HepG2 (cell line): ENCODE measurements around the gene LDAH. TPM values are rescaled to one million over a fixed set of nuclear protein-coding genes. Genes with fewer than 3 reads are reported as not detected.

Source experiments
- ETV6 ChIP-seq: sonication (generic); formaldehyde crosslinking; conservative IDR thresholded peaks from 2 replicates; pipeline ENCODE4 v1.4.0; 2020; ENCODE audit warnings: missing genetic modification reagents
- FOXK1 ChIP-seq: sonication (generic); formaldehyde crosslinking; IDR thresholded peaks from 2 replicates; pipeline ENCODE4 v1.4.0; 2020; ENCODE audit warnings: low read depth, missing genetic modification reagents, borderline replicate concordance
- HBP1 ChIP-seq: IDR thresholded peaks from 2 replicates; pipeline ENCODE4 v1.6.1; 2016; ENCODE audit warnings: low read depth, control low read depth
- HOXA7 ChIP-seq: sonication (generic); formaldehyde crosslinking; IDR thresholded peaks from 2 replicates; pipeline ENCODE4 v1.8.1; 2022; ENCODE audit warnings: mild to moderate bottlenecking, missing genetic modification reagents, moderate library complexity
- MED13 ChIP-seq: sonication (generic); formaldehyde crosslinking; IDR thresholded peaks from 2 replicates; pipeline ENCODE4 v1.5.0; 2020; ENCODE audit warnings: missing genetic modification reagents
- NAIF1 ChIP-seq: sonication (generic); formaldehyde crosslinking; IDR thresholded peaks from 2 replicates; pipeline ENCODE4 v1.5.0; 2020; ENCODE audit warnings: mild to moderate bottlenecking, missing genetic modification reagents, borderline replicate concordance
- PRPF4 ChIP-seq: fragments of 200-400 bp; formaldehyde crosslinking; IDR thresholded peaks from 2 replicates; pipeline ENCODE4 v1.6.1; 2016; ENCODE audit warnings: low read length, low read depth; ENCODE audit not compliant: poor library complexity, severe bottlenecking
- RARG ChIP-seq: sonication (generic); formaldehyde crosslinking; IDR thresholded peaks from 2 replicates; pipeline ENCODE4 v1.4.0; 2020; ENCODE audit warnings: low read depth, mild to moderate bottlenecking, missing genetic modification reagents
- RFXANK ChIP-seq: IDR thresholded peaks from 2 replicates; pipeline ENCODE4 v1.6.1; 2016
- SETDB1 ChIP-seq: sonication (generic); formaldehyde crosslinking; IDR thresholded peaks from 2 replicates; pipeline ENCODE4 v1.5.1; 2020; ENCODE audit warnings: missing genetic modification reagents, mild to moderate bottlenecking, borderline replicate concordance
- SOX5 ChIP-seq: IDR thresholded peaks from 2 replicates; pipeline ENCODE4 v1.6.1; 2016; ENCODE audit warnings: borderline replicate concordance
- SYNCRIP ChIP-seq: fragments of 200-400 bp; formaldehyde crosslinking; IDR thresholded peaks from 2 replicates; pipeline ENCODE4 v1.6.1; 2018; ENCODE audit warnings: mild to moderate bottlenecking, low read depth, low read length; ENCODE audit not compliant: insufficient read depth
- TOPORS ChIP-seq: sonication (generic); formaldehyde crosslinking; IDR thresholded peaks from 2 replicates; pipeline ENCODE4 v1.8.0; 2023; ENCODE audit warnings: mild to moderate bottlenecking, missing genetic modification reagents
- ZEB1 ChIP-seq: IDR thresholded peaks from 2 replicates; pipeline ENCODE4 v1.6.1; 2012; ENCODE audit warnings: mild to moderate bottlenecking, low read depth, inconsistent platforms; ENCODE audit not compliant: insufficient replicate concordance
- ZNF160 ChIP-seq: sonication (generic); formaldehyde crosslinking; IDR thresholded peaks from 2 replicates; pipeline ENCODE4 v1.8.0; 2022; ENCODE audit warnings: mild to moderate bottlenecking, inconsistent platforms, missing genetic modification reagents
- ZNF256 ChIP-seq: sonication (generic); formaldehyde crosslinking; conservative IDR thresholded peaks from 2 replicates; pipeline ENCODE4 v1.4.0; 2020; ENCODE audit warnings: missing genetic modification reagents
- ZNF292 ChIP-seq: sonication (generic); formaldehyde crosslinking; IDR thresholded peaks from 2 replicates; pipeline ENCODE4 v1.8.1; 2022; ENCODE audit warnings: mild to moderate bottlenecking, low read depth, missing genetic modification reagents, borderline replicate concordance
- ZNF333 ChIP-seq: sonication (generic); formaldehyde crosslinking; IDR thresholded peaks from 2 replicates; pipeline ENCODE4 v1.4.0; 2020; ENCODE audit warnings: mild to moderate bottlenecking, missing genetic modification reagents, borderline replicate concordance
- ZNF660 ChIP-seq: sonication (generic); formaldehyde crosslinking; IDR thresholded peaks from 2 replicates; pipeline ENCODE4 v1.5.1; 2020; ENCODE audit warnings: mild to moderate bottlenecking, low read depth, missing genetic modification reagents, borderline replicate concordance
- ZNF883 ChIP-seq: sonication (generic); formaldehyde crosslinking; IDR thresholded peaks from 2 replicates; pipeline ENCODE4 v1.5.1; 2020; ENCODE audit warnings: mild to moderate bottlenecking, missing genetic modification reagents; ENCODE audit errors: not compliant biosample characterization
- polyA plus RNA-seq, 8 experiments: library from polyadenylated mRNA; depleted of rRNA in 3 of 8; stranded (reverse) in 7 of 8; unstranded in 1 of 8; fragments of >200 nt; fragmentation: Illumina TruSeq in 4 of 8; extraction: Trizol in 4 of 8; gene quantifications; 2 replicates each; pipeline versions ENCODE4 v1.2.1 to v1.2.3, GENCODE V29; 2011 to 2016; ENCODE audit warnings: low read depth in 4 of 8, missing spikeins in 1 of 8, mixed read lengths in 1 of 8; ENCODE audit not compliant: insufficient read depth in 1 of 8
- total RNA-seq, 5 experiments: library from RNA; depleted of rRNA; stranded (reverse); fragments of >200 nt; fragmentation: Illumina TruSeq; extraction: Trizol; gene quantifications; 2 replicates each; pipeline ENCODE4 v1.2.3, GENCODE V29; 2016; ENCODE audit warnings: low read depth in 1 of 5
- TF ChIP-seq, protein P1 (sequence below): sonication (generic); formaldehyde crosslinking; IDR thresholded peaks from 2 replicates; pipeline ENCODE4 v1.5.0; 2020; ENCODE audit warnings: mild to moderate bottlenecking, missing genetic modification reagents, borderline replicate concordance
- TF ChIP-seq, protein P2 (sequence below): sonication (generic); formaldehyde crosslinking; IDR thresholded peaks from 2 replicates; pipeline ENCODE4 v1.8.1; 2023; ENCODE audit warnings: missing genetic modification reagents, inconsistent platforms, borderline replicate concordance

Gene LDAH
- total and polyA plus RNA-seq, 2 of the 13 experiments (the other 11 are each of a cell fraction or from before 2014, with no cell fraction given), result 28.8 to 46.2 TPM

GRCh38 chr2:20822535-20823490 lies at the start of gene LDAH (continued):
- TF ChIP-seq, protein P1, sequence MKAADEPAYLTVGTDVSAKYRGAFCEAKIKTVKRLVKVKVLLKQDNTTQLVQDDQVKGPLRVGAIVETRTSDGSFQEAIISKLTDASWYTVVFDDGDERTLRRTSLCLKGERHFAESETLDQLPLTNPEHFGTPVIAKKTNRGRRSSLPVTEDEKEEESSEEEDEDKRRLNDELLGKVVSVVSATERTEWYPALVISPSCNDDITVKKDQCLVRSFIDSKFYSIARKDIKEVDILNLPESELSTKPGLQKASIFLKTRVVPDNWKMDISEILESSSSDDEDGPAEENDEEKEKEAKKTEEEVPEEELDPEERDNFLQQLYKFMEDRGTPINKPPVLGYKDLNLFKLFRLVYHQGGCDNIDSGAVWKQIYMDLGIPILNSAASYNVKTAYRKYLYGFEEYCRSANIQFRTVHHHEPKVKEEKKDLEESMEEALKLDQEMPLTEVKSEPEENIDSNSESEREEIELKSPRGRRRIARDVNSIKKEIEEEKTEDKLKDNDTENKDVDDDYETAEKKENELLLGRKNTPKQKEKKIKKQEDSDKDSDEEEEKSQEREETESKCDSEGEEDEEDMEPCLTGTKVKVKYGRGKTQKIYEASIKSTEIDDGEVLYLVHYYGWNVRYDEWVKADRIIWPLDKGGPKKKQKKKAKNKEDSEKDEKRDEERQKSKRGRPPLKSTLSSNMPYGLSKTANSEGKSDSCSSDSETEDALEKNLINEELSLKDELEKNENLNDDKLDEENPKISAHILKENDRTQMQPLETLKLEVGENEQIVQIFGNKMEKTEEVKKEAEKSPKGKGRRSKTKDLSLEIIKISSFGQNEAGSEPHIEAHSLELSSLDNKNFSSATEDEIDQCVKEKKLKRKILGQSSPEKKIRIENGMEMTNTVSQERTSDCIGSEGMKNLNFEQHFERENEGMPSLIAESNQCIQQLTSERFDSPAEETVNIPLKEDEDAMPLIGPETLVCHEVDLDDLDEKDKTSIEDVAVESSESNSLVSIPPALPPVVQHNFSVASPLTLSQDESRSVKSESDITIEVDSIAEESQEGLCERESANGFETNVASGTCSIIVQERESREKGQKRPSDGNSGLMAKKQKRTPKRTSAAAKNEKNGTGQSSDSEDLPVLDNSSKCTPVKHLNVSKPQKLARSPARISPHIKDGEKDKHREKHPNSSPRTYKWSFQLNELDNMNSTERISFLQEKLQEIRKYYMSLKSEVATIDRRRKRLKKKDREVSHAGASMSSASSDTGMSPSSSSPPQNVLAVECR (CRISPR knock-in tag), result peak; percentile 96
- TF ChIP-seq RARG (CRISPR knock-in tag) (no peak), ZNF660 (CRISPR knock-in tag) (peak; percentile 74; the same call in 1 of the 2 replicates), MED13 (peak; percentile 48; the same call in 1 of the 2 replicates), ZEB1 (peak; percentile 98), SOX5 (CRISPR knock-in tag) (peak; percentile 80), TOPORS (CRISPR knock-in tag) (0 out of 2 replicates have a peak, but pooled peaks have one; percentile 57), FOXK1 (peak; percentile 98), HBP1 (CRISPR knock-in tag) (peak; percentile 94), ETV6 (peak; percentile 97), SYNCRIP (no peak), ZNF160 (CRISPR knock-in tag) (peak; percentile 90; the same call in 1 of the 2 replicates), ZNF333 (CRISPR knock-in tag) (peak; percentile 85), ZNF256 (peak; percentile 93; the same call in 1 of the 2 replicates), PRPF4 (no peak), ZNF883 (CRISPR knock-in tag) (peak; percentile 90), SETDB1 (CRISPR knock-in tag) (peak; percentile 88), RFXANK (CRISPR knock-in tag) (0 out of 2 replicates have a peak, but pooled peaks have one; percentile 81), NAIF1 (peak; percentile 56; the same call in 1 of the 2 replicates), ZNF292 (peak; percentile 94), HOXA7 (CRISPR knock-in tag) (no peak)
- TF ChIP-seq, protein P2, sequence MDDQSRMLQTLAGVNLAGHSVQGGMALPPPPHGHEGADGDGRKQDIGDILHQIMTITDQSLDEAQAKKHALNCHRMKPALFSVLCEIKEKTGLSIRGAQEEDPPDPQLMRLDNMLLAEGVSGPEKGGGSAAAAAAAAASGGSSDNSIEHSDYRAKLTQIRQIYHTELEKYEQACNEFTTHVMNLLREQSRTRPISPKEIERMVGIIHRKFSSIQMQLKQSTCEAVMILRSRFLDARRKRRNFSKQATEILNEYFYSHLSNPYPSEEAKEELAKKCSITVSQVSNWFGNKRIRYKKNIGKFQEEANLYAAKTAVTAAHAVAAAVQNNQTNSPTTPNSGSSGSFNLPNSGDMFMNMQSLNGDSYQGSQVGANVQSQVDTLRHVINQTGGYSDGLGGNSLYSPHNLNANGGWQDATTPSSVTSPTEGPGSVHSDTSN, result no peak
